Astrocyte (in vitro differentiated cells and primary cell): ENCODE data around the gene C1QC. TPM values are rescaled to one million over a fixed set of nuclear protein-coding genes. Genes with fewer than 3 reads are reported as not detected.

Source experiments
- DNase-seq: peaks from one replicate; pipeline ENCODE4 v3.0.0-alpha.2; 2010; ENCODE audit warnings: low read depth
- FAIRE-seq: peaks from 2 replicates; lab custom pipeline; 2011; peaks lifted over from hg19 to GRCh38; lab: Jason Lieb, UNC
- H2AFZ ChIP-seq: 2 replicates; pipeline ENCODE4 v1.6.0; 2012; ENCODE audit warnings: low read depth, low read length, inconsistent platforms
- H3K27ac ChIP-seq: 2 replicates; pipeline ENCODE4 v1.5.1; 2011; ENCODE audit warnings: low read depth, low read length, inconsistent platforms
- H3K27me3 ChIP-seq: 2 replicates; pipeline ENCODE4 v1.6.0; 2011; ENCODE audit warnings: low read length, inconsistent platforms; ENCODE audit not compliant: insufficient read depth
- H3K36me3 ChIP-seq: 2 replicates; pipeline ENCODE4 v1.5.1; 2011; ENCODE audit warnings: low read length, inconsistent platforms; ENCODE audit not compliant: insufficient read depth
- H3K4me1 ChIP-seq: 2 replicates; pipeline ENCODE4 v1.5.1; 2011; ENCODE audit warnings: low read length, inconsistent platforms; ENCODE audit not compliant: insufficient read depth
- H3K4me2 ChIP-seq: 2 replicates; pipeline ENCODE4 v1.6.0; 2012; ENCODE audit warnings: low read length, inconsistent platforms
- H3K4me3 ChIP-seq: 2 replicates; pipeline ENCODE4 v1.5.1; 2011; ENCODE audit warnings: low read depth, mild to moderate bottlenecking, low read length, inconsistent platforms; ENCODE audit not compliant: insufficient read depth
- H3K79me2 ChIP-seq: 2 replicates; pipeline ENCODE4 v1.6.0; 2012; ENCODE audit warnings: mild to moderate bottlenecking, low read length, inconsistent platforms; ENCODE audit not compliant: insufficient read depth
- H3K9ac ChIP-seq: 2 replicates; pipeline ENCODE4 v1.6.0; 2012; ENCODE audit warnings: mild to moderate bottlenecking, low read length, inconsistent platforms
- H3K9me3 ChIP-seq: 2 replicates; pipeline ENCODE4 v1.5.1; 2012; ENCODE audit warnings: low read depth, mild to moderate bottlenecking, low read length, inconsistent platforms; ENCODE audit not compliant: insufficient read depth
- H4K20me1 ChIP-seq: 2 replicates; pipeline ENCODE4 v1.6.0; 2012; ENCODE audit warnings: low read length, inconsistent platforms; ENCODE audit not compliant: insufficient read depth
- H3K27ac Mint-ChIP-seq: one replicate; pipeline ENCODE4 v1.8.0; 2021; ENCODE audit warnings: mild to moderate bottlenecking, mixed read lengths; ENCODE audit not compliant: unreplicated experiment
- H3K27me3 Mint-ChIP-seq: one replicate; pipeline ENCODE4 v1.8.0; 2021; ENCODE audit warnings: low read depth, mixed read lengths; ENCODE audit not compliant: unreplicated experiment
- H3K36me3 Mint-ChIP-seq: one replicate; pipeline ENCODE4 v1.8.0; 2021; ENCODE audit warnings: low read depth, mixed read lengths; ENCODE audit not compliant: unreplicated experiment
- H3K4me1 Mint-ChIP-seq: one replicate; pipeline ENCODE4 v1.8.0; 2021; ENCODE audit warnings: low read depth, mixed read lengths; ENCODE audit not compliant: unreplicated experiment
- H3K4me3 Mint-ChIP-seq: one replicate; pipeline ENCODE4 v1.8.0; 2021; ENCODE audit warnings: mild to moderate bottlenecking, moderate library complexity, mixed read lengths; ENCODE audit not compliant: unreplicated experiment
- H3K9me3 Mint-ChIP-seq: one replicate; pipeline ENCODE4 v1.8.0; 2021; ENCODE audit warnings: mild to moderate bottlenecking, mixed read lengths; ENCODE audit not compliant: unreplicated experiment
- CTCF ChIP-seq: IDR thresholded peaks from 2 replicates; pipeline ENCODE4 v1.5.1; 2011; ENCODE audit warnings: low read depth, mild to moderate bottlenecking, inconsistent platforms, low read length, moderate library complexity; ENCODE audit not compliant: insufficient read depth
- EZH2 ChIP-seq: IDR thresholded peaks from 2 replicates; pipeline ENCODE4 v1.6.1; 2012; ENCODE audit warnings: mild to moderate bottlenecking, low read length, inconsistent platforms; ENCODE audit not compliant: insufficient read depth
- total RNA-seq: library from RNA; stranded (reverse); gene quantifications from 2 replicates; pipeline ENCODE4 v1.2.1, GENCODE V29; 2021

Gene C1QC
- total RNA-seq, 1 donor from 2014 or later = not detected

- Mint-ChIP-seq H3K9me3 (no peaks in the 10 kb centered on the region), H3K36me3 (no peaks in the 10 kb centered on the region), H3K27me3 (peaks cover 86% of the 10 kb centered on the region), H3K4me1 (no peaks in the 10 kb centered on the region), H3K4me3 (no peak overlapping the region), H3K27ac (no peak overlapping the region)
- no peaks in the 10 kb centered on the region for H3K36me3 ChIP-seq
- peaks cover 4% of the 10 kb centered on the region for H4K20me1 ChIP-seq
- no peak overlapping the region for H3K4me3 ChIP-seq
- no peak overlapping the region for H3K9ac ChIP-seq
- FAIRE-seq (no peak), DNase-seq (no peak)
- no peaks in the 10 kb centered on the region for H3K9me3 ChIP-seq
- TF ChIP-seq EZH2 (no peak), CTCF (no peak)
- H3K27ac ChIP-seq = no peak overlapping the region
- no peaks in the 10 kb centered on the region for H3K79me2 ChIP-seq
- no peak overlapping the region for H3K4me2 ChIP-seq
- peaks cover 21% of the 10 kb centered on the region for H3K27me3 ChIP-seq
- H2AFZ ChIP-seq = no peak overlapping the region
- H3K4me1 ChIP-seq = no peaks in the 10 kb centered on the region
Measured at GRCh38 chr1:22607154-22607553, 36.3 kb upstream of the C1QC start.

DNA sequence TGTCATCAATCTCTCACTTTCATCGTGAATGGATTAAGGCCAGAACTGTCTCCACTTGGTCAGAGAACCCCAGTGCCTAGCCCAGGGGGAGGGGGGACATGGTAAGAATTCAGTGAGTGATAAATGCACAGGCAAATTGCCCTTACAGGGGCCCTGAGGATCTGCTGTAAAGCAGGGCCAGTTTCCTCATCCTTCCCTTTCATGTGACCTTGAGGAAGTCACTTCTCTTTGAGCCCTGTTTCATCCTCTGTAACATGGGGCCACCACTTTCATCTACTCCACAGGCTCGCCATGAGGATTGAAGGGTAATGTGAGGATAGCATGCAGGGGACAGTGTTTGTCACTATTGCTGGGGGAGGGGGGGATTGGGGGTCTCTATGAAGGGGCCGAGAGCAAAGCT lies 35.1 kb upstream of the C1QC start:
- Histone ChIP-seq H3K4me3 (no peak overlapping the region), H3K27me3 (peaks cover 26% of the 10 kb centered on the region), H2AFZ (no peak overlapping the region), H3K4me1 (no peaks in the 10 kb centered on the region), H3K79me2 (no peaks in the 10 kb centered on the region), H3K4me2 (no peak overlapping the region), H3K9ac (no peak overlapping the region), H3K36me3 (no peaks in the 10 kb centered on the region), H3K27ac (no peak overlapping the region), H3K9me3 (no peaks in the 10 kb centered on the region), H4K20me1 (peaks cover 4% of the 10 kb centered on the region)
- no peaks in the 10 kb centered on the region for H3K4me1 Mint-ChIP-seq
- no peak for FAIRE-seq
- TF ChIP-seq EZH2 (no peak), CTCF (no peak)
- no peak overlapping the region for H3K27ac Mint-ChIP-seq
- H3K4me3 Mint-ChIP-seq = no peak overlapping the region
- H3K9me3 Mint-ChIP-seq = peaks cover 2% of the 10 kb centered on the region
- no peak for DNase-seq
- H3K27me3 Mint-ChIP-seq = peaks cover 90% of the 10 kb centered on the region
- H3K36me3 Mint-ChIP-seq = no peaks in the 10 kb centered on the region

DNA sequence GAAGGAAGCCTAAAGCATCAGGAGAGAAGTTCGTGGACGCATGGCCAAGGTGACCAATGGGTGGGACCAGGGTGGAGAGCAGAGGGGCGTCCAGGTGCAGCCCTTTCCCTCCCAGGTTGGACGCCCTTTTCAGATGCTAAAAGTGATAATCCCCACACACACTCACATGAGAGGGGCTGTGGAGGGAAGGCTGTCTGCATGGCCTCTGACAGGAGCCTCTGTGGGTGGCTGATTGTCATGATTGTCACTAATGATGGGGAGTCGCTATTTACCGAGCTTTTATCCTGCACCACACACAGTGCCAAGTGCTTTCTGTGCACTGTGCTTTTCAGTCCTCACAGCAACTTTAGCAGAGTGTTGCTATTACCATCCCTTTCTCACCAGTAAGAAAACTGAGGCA lies 34.1 kb upstream of the C1QC start:
- no peak overlapping the region for H3K4me3 ChIP-seq
- no peaks in the 10 kb centered on the region for H3K9me3 ChIP-seq
- no peak overlapping the region for H3K4me3 Mint-ChIP-seq
- peaks cover 85% of the 10 kb centered on the region for H3K27me3 Mint-ChIP-seq
- peaks cover 2% of the 10 kb centered on the region for H3K9me3 Mint-ChIP-seq
- H2AFZ ChIP-seq = no peak overlapping the region
- FAIRE-seq = no peak
- H3K36me3 ChIP-seq = no peaks in the 10 kb centered on the region
- H4K20me1 ChIP-seq = peaks cover 4% of the 10 kb centered on the region
- TF ChIP-seq CTCF = no peak
- no peak for TF ChIP-seq EZH2
- no peaks in the 10 kb centered on the region for H3K36me3 Mint-ChIP-seq
- no peaks in the 10 kb centered on the region for H3K4me1 Mint-ChIP-seq
- H3K27ac ChIP-seq = no peak overlapping the region
- H3K27ac Mint-ChIP-seq = no peak overlapping the region
- H3K27me3 ChIP-seq = peaks cover 25% of the 10 kb centered on the region
- no peaks in the 10 kb centered on the region for H3K4me1 ChIP-seq
- no peak overlapping the region for H3K9ac ChIP-seq
- no peak for DNase-seq
- H3K79me2 ChIP-seq = no peaks in the 10 kb centered on the region
- H3K4me2 ChIP-seq = no peak overlapping the region
